ENCODE measurements around the gene FANCB.

- no peak for TF ChIP-seq POLR2AphosphoS5 (IDR thresholded peaks at IDR 0.05; ENCODE audit: insufficient read depth in 1 of 2, low read depth in 1 of 2)
- TF ChIP-seq CTCF (IDR thresholded peaks at IDR 0.05) = no peak
Observed at GRCh38 chrX:14825851-14826250, 47.0 kb downstream of the FANCB start.

All from vagina (tissue), 2 donors.